Sigmoid colon (tissue), 7 donors: ENCODE measurements around the gene MAP2K2. TPM values are rescaled to one million over a fixed set of nuclear protein-coding genes. Genes with fewer than 3 reads are reported as not detected.

ENCODE experiments used
- DNase-seq: peaks from one replicate; pipeline ENCODE4 v3.0.0-alpha.2; 2019
- H3K27ac ChIP-seq, 4 donors: fragments of 200-600 bp; sonication (generic); one replicate each; pipeline ENCODE4 v1.5.1; 2016 to 2019; ENCODE audit warnings: mild to moderate bottlenecking in 1 of 4
- H3K27me3 ChIP-seq, 3 donors: fragments of 200-600 bp; sonication (generic); one replicate each; pipeline ENCODE4 v1.5.1; 2019; ENCODE audit warnings: mild to moderate bottlenecking in 1 of 3
- H3K36me3 ChIP-seq, 4 donors: fragments of 200-600 bp; sonication (generic); one replicate each; pipeline ENCODE4 v1.5.1; 2016 to 2019
- H3K4me1 ChIP-seq, 4 donors: fragments of 200-600 bp; sonication (generic); one replicate each; pipeline ENCODE4 v1.5.1; 2017 to 2019
- H3K4me3 ChIP-seq, 4 donors: fragments of 200-600 bp; sonication (generic); one replicate each; pipeline ENCODE4 v1.5.1; 2017 to 2019; ENCODE audit warnings: mild to moderate bottlenecking in 2 of 4, moderate library complexity in 1 of 4
- H3K9me3 ChIP-seq, 4 donors: fragments of 200-600 bp in 3 of 4; sonication (generic) in 3 of 4; one replicate each; pipeline versions ENCODE4 v1.5.1 to v1.6.1; 2013 to 2019
- CTCF ChIP-seq, 4 experiments: fragments of 450-650 bp in 3 of 4; fragments of 200-600 bp in 1 of 4; IDR thresholded peaks; one replicate each; pipeline ENCODE4 v1.5.1; 2016 to 2019; ENCODE audit warnings: antibody characterized with exemption in 4 of 4, mild to moderate bottlenecking in 3 of 4, moderate library complexity in 2 of 4
- EP300 ChIP-seq, 4 donors: sonication (generic); formaldehyde crosslinking; IDR thresholded peaks; one replicate each; pipeline ENCODE4 v1.6.1; 2017; ENCODE audit warnings: antibody characterized with exemption in 4 of 4
- POLR2A ChIP-seq, 2 donors: fragments of 450-650 bp; IDR thresholded peaks; one replicate each; pipeline ENCODE4 v1.6.1; 2016; ENCODE audit warnings: antibody characterized with exemption in 2 of 2, mild to moderate bottlenecking in 2 of 2, moderate library complexity in 2 of 2
- POLR2AphosphoS5 ChIP-seq, 4 donors: sonication (generic); formaldehyde crosslinking; IDR thresholded peaks; one replicate each; pipeline ENCODE4 v1.6.1; 2017; ENCODE audit warnings: antibody characterized with exemption in 4 of 4
- WGBS, 2 donors: extraction: QIAGEN DNeasy Blood & Tissue Kit; methylation state at CpG; one replicate each; pipeline ENCODE4 v1.1.7; 2013; 5-methylcytosine and 5-hydroxymethylcytosine counted together
- intact Hi-C: fragments of 100-400 bp; cut with DNase I; formaldehyde crosslinking; loops from one replicate; pipeline ENCODE4 v1.15.1; 2023
- polyA plus RNA-seq, 3 donors: library from polyadenylated mRNA; stranded (reverse); fragments of 200-250 nt; gene quantifications; one replicate each; pipeline ENCODE4 v1.2.3, GENCODE V29; 2013
- total RNA-seq, 4 donors: library from RNA; depleted of rRNA; stranded (reverse); fragments of >200 nt; gene quantifications; one replicate each; pipeline ENCODE4 v1.1.0, GENCODE V29; 2016
- donor health status: healthy with polysubstance abuse.
- donor health status: Bipolar disorder and iron deficiency.
- donor health status: healthy.

Gene MAP2K2
- total and polyA plus RNA-seq, 7 donors: 48.2 to 278 (median 76.4) TPM

DNA sequence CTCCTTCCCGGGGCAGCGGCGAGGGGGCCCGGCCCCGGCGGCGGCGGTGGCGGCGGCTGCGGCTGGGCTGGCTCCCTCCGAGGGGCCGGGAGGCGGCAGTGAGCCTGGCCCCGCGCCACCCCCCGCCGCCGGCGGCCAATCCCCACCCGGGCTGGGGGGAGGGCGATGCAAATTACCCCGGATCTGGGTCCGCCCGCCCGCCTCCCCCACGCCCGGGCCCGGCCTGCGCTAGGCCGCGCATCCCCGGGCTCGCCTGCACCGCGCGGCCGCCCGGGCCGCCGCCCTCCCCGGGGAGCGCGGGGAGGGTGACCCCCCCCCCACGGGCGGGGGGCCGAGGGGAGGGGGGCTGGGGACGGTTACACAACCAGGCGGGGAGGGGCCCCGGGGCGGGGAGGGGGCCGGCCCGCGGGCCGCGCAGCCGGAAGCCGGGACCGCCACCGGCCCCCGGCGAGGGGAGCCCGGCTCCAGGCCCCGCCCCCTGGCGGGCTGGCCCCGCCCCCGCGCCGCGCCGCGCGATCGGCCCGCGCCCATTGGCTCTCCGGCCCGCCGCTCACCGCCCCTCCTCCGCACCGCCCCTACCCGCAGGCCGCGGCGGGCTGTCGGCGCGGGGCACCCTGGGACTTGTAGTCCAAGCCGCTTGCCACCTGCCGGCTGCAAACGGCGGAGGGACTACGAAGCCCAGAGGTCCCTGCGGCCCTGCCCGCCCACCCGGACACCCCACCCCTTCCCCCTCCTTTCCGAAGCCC, 58.3 kb downstream of the MAP2K2 start:
- no peak for TF ChIP-seq EP300 (IDR thresholded peaks at IDR 0.05)
- TF ChIP-seq POLR2AphosphoS5 (IDR thresholded peaks at IDR 0.05): peak in 1 of 4 donors; percentile 18
- TF ChIP-seq POLR2A (IDR thresholded peaks at IDR 0.05): no peak
- 1% methylated on average over 98 of the region's 98 CpGs for WGBS, 2 donors
- H3K9me3 ChIP-seq: no peaks in the 10 kb centered on the region
- H3K27ac ChIP-seq: peak overlapping the region; percentile 99 to 100 (median 100)
- H3K27me3 ChIP-seq: no peaks in the 10 kb centered on the region
- peaks cover 0 to 54% (median 45%) of the 10 kb centered on the region in 4 donors for H3K4me1 ChIP-seq
- intact Hi-C loops: loop anchor here (2.0 to 5.0 kb wide), 2 partner anchors 59 to 78 kb away; partner anchors contain the start of genes EEF2 and PIAS4
- H3K36me3 ChIP-seq: peaks cover 0 to 6% (median 3%) of the 10 kb centered on the region in 4 donors
- DNase-seq: peak; percentile 99
- H3K4me3 ChIP-seq: peak overlapping the region; percentile 89 to 100 (median 94)

- TF ChIP-seq POLR2AphosphoS5 (IDR thresholded peaks at IDR 0.05) (peak in 3 of 4 donors; percentile 12 to 68 (median 37)), CTCF (IDR thresholded peaks at IDR 0.05) (no peak), EP300 (IDR thresholded peaks at IDR 0.05) (peak in 1 of 4 donors; percentile 2), POLR2A (IDR thresholded peaks at IDR 0.05) (no peak)
- Histone ChIP-seq H3K36me3 (peaks cover 0 to 6% (median 3%) of the 10 kb centered on the region in 4 donors), H3K4me3 (peak overlapping the region; percentile 67 to 95 (median 89)), H3K27ac (peak overlapping the region; percentile 97 to 100 (median 98)), H3K9me3 (no peaks in the 10 kb centered on the region), H3K27me3 (no peaks in the 10 kb centered on the region), H3K4me1 (peaks cover 0 to 63% (median 54%) of the 10 kb centered on the region in 4 donors)
- intact Hi-C loops: loop anchor here (5.0 kb wide), 1 partner anchor 77 kb away; the partner anchor contains the start of gene EEF2
- peak; percentile 89 for DNase-seq
- WGBS, 2 donors: 0 to 1% methylated on average over 57 of the region's 57 CpGs
Measured at GRCh38 chr19:4064496-4065260, 59.2 kb downstream of the MAP2K2 start.

- peaks cover 0 to 68% (median 60%) of the 10 kb centered on the region in 4 donors for H3K4me1 ChIP-seq
- intact Hi-C loops: no loop called here
- WGBS, 2 donors: 2 to 21% methylated on average over 24 of the region's 24 CpGs
- H3K36me3 ChIP-seq: peaks cover 0 to 6% (median 3%) of the 10 kb centered on the region in 4 donors
- TF ChIP-seq POLR2A (IDR thresholded peaks at IDR 0.05): peak in 1 of 2 donors; percentile 7
- no peak for TF ChIP-seq EP300 (IDR thresholded peaks at IDR 0.05)
- TF ChIP-seq POLR2AphosphoS5 (IDR thresholded peaks at IDR 0.05): peak in 3 of 4 donors; percentile 3 to 73 (median 13)
- TF ChIP-seq CTCF (IDR thresholded peaks at IDR 0.05): no peak
- peak overlapping the region; percentile 67 to 95 (median 89) for H3K4me3 ChIP-seq
- no peaks in the 10 kb centered on the region for H3K9me3 ChIP-seq
- DNase-seq: peak; percentile 82
- no peaks in the 10 kb centered on the region for H3K27me3 ChIP-seq
- H3K27ac ChIP-seq: peak overlapping the region; percentile 97 to 100 (median 98)
Measured at GRCh38 chr19:4064149-4064495, 59.8 kb downstream of the MAP2K2 start.

DNA sequence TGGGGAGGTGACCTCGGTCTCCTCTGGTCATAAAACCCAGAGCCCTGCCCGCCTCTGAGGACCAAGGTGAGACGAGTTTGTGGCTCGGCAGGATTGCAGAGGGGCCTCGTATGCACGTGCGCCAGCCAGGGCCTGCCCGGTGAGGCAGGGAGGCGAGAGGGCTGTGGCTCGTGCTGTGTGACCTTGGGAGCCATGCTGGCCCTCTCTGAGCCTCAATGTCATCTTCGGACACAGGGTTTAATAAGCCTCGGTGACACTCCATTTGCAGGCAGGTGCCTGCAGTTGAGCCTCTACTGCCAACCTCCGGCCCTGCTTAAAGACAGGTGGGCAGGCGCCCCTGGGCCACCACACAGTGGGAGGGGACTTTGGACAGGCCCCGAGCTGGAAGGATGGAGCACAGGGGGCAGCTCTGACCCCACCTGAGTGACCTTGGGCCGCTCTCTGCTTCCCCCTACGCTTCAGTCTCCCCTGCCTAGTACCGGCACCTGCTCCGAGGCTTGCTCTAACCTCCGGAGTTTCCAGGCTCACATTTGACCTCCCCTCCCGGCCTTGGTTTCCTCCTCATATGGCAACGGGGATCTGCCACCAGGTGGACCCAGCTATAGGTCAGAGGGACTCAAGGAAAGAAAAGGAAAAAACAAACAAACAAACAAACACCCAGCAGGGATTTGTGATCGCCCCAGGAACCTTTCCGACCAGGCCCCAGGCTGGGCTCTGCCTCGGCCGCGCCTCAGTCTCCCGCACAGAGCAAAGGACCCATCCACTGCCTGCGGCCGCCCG, 60.4 kb downstream of the MAP2K2 start:
- Histone ChIP-seq H3K9me3 (no peaks in the 10 kb centered on the region), H3K4me1 (peaks cover 0 to 74% (median 64%) of the 10 kb centered on the region in 4 donors), H3K27me3 (no peaks in the 10 kb centered on the region), H3K4me3 (peak overlapping the region; percentile 67 to 95 (median 89)), H3K27ac (peak overlapping the region; percentile 97 to 100 (median 98)), H3K36me3 (peaks cover 0 to 6% (median 3%) of the 10 kb centered on the region in 4 donors)
- 6 to 47% methylated on average over 31 of the region's 31 CpGs for WGBS, 2 donors
- intact Hi-C loops: no loop called here
- TF ChIP-seq POLR2A (IDR thresholded peaks at IDR 0.05) (peak; percentile 5 to 31), EP300 (IDR thresholded peaks at IDR 0.05) (no peak), POLR2AphosphoS5 (IDR thresholded peaks at IDR 0.05) (peak in 2 of 4 donors; percentile 56 to 81)
- no peak for DNase-seq
